ENCODE data around the gene SLC2A11.
A peak's percentile ranks its signal among the peaks of the same experiment; 100 is the strongest.
"Not testable (repeated sequence)": the region's sequence is repeated elsewhere in the genome, so short reads cannot be mapped to it uniquely, and the experiment has no call there.

The SLC2A11 gene

GRCh38 chr22:23847991-23848864, 9.4 kb upstream of the SLC2A11 start:
- no peak for DNase-seq

GRCh38 chr22:23849009-23850006, 8.4 kb upstream of the SLC2A11 start:
- peak; percentile 90 for DNase-seq

DNA sequence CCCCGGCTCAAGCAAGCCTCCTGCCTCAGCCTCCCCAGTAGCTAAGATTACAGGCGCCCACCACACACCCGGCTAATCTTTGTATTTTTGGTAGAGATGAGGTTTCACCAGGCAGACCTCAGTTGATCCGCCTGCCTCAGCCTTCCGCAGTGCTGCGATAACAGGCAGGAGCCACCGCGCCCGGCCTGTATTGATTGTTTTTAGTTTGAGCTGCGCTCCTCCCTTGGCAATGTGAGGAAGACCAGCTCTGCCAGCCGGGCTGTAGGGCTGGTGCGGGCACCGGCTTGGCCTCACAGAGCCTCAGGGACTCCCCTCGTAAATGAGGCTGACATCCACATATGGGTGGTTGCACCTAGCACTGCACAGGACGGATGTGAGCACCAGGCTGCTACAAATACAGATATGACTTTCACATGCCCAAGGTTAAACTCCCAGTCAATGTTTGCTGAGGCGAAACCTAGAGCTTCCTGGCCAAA, 7.5 kb upstream of the SLC2A11 start:
- DNase-seq = no peak

- DNase-seq = peak; percentile 27
These were observed 712 bp upstream of the SLC2A11 start for GRCh38 chr22:23856721-23857605.

DNA sequence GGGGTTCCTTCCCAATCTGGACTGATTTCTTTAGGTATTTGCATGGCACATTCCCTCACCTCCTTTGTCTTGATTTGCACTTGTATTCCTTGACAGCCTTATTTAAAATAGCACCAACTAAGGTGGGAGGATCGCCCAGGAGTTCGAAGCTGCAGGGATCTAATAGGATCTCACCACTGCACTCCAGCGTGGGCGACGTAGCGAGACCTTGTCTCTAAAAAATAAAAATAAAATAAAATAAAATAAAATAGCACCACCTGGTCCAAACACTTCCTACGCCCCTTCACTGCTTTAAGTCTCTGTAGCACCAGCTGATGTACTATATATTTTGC, 775 bp downstream of the SLC2A11 start:
- no peak for DNase-seq

DNA sequence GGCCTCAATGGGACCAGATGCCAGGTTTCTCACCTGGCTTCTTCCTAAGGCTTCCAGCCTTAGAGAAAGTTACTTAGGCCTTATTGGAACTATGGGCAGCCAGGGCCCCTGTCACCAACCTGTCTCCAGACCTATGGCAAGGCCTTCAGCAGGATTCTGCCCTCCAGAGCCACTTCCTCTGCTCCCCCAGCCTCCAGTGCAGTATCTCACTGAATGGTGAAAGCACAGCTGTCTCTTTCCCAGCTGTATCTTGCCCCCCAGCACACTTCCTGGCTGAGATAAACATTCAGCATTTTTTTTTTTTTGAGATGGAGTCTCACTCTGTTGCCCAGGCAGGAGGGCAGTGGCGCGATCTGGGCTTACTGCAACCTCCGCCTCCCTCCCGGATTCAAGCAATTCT, 1.5 kb downstream of the SLC2A11 start:
- no peak for DNase-seq

- DNase-seq = not testable (repeated sequence)
These were observed 2.5 kb downstream of the SLC2A11 start for GRCh38 chr22:23860187-23860586.

GRCh38 chr22:23862103-23862502, 4.4 kb downstream of the SLC2A11 start:
- DNase-seq = peak; percentile 57

GRCh38 chr22:23864499-23865154, 7.0 kb downstream of the SLC2A11 start:
- not testable (repeated sequence) for DNase-seq

- DNase-seq = no peak
These were observed 10.9 kb downstream of the SLC2A11 start for GRCh38 chr22:23868580-23868979.

- no peak for DNase-seq
These were observed 17.2 kb downstream of the SLC2A11 start for GRCh38 chr22:23874871-23875270.

GRCh38 chr22:23875801-23876200, 18.1 kb downstream of the SLC2A11 start:
- no peak for DNase-seq

GRCh38 chr22:23877566-23877965, 19.9 kb downstream of the SLC2A11 start:
- no peak for DNase-seq

DNA sequence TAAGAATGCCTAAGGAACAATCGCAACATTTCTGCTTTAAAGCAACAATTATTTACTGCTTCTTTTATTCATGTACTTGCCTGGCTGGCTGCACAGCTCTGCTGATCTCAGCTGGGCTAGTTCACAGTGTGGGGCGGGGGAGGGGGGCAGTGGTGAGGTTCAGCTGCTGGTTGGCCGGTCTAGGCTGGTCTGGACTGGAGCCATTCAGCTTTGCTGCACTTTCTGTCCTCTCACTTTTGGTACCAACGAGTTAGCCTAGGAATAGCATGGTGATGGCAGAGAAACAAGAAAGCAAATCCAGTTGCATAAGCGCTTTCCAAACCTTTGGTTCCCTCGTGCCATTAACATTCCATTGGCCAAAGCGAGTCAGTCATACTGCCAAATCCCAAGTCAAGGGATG, 20.5 kb downstream of the SLC2A11 start:
- DNase-seq = no peak

- no peak for DNase-seq
These were observed 24.7 kb downstream of the SLC2A11 start for GRCh38 chr22:23882370-23882769.

DNA sequence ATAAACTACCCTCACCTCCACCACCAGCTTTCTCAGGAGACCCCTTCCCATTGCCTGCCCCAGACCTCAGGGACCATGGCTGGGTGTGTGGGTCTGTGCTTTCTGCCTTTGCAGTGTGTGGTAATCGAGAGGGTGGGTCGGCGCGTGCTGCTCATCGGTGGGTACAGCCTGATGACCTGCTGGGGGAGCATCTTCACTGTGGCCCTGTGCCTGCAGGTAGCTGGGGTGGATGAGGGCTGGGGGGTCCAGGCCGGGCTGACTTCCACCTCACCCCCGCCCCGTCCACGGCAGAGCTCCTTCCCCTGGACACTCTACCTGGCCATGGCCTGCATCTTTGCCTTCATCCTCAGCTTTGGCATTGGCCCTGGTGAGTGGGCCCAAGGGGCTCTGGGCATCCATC, 26.0 kb downstream of the SLC2A11 start:
- DNase-seq = no peak

DNA sequence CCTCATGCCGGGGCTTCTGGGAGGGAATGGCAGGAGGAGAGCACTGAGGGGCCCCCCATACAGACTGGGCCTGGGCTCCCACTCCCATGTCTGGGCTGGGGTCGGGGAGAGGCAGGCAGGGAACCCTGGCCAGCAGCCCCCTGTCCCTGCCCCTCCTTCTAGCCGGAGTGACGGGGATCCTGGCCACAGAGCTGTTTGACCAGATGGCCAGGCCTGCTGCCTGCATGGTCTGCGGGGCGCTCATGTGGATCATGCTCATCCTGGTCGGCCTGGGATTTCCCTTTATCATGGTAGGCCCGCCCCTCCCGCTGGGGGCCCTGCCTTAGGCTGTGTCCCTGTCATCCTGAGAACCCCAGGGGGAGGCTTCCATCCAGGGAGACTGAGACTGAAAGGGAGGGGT, 26.5 kb downstream of the SLC2A11 start:
- no peak for DNase-seq

DNA sequence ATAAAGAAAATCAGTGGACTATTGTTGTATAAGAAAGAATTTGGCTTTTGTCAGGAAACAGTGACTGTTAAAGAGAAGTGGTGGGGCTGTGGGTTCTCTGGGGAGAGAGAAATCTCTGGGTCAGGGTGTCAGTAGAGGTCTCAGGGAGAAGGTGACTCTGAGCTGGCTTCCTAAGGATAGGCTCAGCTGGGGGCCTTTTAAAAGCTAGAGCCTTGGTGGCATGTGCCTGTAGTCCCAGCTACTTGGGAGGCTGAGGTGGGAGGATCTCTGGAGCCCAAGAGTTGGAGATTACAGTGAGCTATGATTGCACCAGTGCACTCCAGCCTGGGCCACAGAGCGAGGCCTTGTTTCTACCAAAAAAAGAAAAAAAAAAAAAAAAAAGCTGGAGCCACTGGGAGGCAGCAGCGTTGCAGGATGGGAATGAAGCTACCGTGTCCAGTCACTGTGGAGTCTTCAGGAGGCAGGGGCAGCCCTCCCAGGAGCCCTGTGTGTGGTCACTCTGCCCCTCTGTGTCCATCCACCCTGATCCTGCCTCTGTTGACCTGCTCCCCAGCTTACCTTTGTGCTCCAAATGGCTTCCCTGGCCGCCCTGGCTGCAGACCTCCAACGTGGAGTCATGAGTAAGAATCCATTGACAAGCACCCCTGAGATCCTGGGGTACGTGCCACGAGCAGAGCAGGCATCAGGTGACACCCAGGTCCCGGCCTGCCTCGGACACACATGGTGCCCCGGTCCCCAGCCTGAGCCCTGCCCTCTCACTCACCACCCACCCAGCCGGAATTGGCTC, 31.1 kb downstream of the SLC2A11 start:
- DNase-seq = no peak

GRCh38 chr22:23889620-23890019, 31.9 kb downstream of the SLC2A11 start:
- DNase-seq = no peak

- DNase-seq = no peak
These were observed 34.1 kb downstream of the SLC2A11 start for GRCh38 chr22:23891726-23892125.

DNA sequence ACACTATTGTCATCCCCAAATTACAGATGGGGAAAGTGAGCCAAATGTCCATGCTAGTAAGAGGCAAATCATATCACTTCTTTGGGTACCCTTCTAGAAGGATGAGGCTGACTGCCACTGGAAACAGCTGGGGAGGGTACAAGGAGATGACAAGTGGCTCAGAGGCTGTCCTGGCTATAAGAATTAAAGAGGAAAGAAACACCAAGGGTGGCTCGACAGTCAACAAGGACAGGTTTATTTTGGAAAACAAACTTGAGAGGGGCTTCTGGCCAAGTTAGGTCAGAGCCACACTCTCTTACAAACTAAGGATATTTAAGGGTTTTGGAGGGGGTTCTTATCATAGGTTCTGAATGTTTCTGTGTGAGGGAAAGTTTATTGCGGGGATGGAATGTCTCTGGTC, 34.5 kb downstream of the SLC2A11 start:
- no peak for DNase-seq

Data from activated CD4-positive, alpha-beta T cell treated with anti-CD3 and anti-CD28 coated beads for 48 hours (primary cell).